HG03060 (cell line): Measurements from ENCODE around the gene NRN1L.
"Not testable (repeated sequence)": the region's sequence is repeated elsewhere in the genome, so short reads cannot be mapped to it uniquely, and the experiment has no call there.

ENCODE experiments used
- ATAC-seq: cut with Tn5 transposase; IDR thresholded peaks from one replicate; pipeline ENCODE4 v1.9.1; 2021; ENCODE audit warnings: low read depth, moderate number of reproducible peaks; ENCODE audit not compliant: unreplicated experiment

NRN1L gene

DNA sequence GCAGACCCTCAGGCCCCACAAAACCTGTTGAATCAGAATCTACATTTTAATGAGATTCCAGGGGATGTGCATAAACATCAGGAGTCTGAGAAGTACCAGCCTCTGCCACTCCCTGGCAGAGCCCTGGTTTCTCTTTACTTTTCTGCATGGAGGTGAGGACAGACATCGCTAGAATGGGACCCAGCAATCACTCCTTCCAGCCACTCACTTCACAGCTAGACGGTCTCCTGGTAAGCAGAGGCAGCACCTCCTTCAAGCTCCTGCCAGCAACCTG is 30.7 kb downstream of the NRN1L start:
- not testable (repeated sequence) for ATAC-seq

DNA sequence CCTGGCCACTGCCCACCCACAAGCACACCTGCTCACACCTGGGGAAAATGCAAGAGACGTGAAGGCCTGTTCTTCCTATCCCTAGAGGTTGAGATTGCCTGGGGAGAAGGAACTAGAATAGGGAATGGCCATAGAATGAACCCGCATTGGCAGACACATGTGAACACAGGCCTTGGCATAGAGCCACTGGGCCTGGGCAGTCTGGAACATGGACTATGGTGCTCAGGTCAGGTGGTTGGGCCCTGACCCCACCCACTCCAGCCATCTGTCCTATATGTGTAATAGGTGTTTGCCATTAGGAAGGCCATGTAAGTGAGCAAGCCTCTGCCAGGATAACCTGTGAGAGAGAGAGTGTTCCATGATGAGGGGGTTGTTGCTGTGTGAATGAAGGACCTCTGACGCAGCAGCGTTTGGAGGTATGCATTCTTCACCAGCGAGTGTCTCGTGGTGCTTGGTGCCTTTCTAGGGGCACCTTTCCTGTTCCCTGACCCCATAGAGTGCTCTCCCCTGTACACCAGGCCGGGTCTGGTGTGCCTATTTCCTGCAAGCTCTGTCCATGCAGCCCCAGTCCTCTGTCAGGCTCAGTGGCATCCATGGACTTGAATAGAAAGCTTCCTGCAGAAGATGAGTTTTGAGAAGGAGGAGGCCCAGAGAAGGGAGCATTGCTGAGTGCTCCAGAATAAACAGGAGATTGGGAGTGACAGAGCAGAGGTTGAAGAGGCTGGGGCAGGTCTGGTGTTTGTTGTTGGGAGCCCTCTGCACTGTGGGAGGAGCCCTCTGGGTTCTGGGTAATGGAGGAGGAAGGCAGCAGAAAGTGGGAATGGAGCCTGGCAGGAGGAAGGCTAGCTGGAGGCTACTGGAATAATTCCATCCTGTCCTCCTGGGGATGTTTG is 31.4 kb downstream of the NRN1L start:
- ATAC-seq, result no peak

DNA sequence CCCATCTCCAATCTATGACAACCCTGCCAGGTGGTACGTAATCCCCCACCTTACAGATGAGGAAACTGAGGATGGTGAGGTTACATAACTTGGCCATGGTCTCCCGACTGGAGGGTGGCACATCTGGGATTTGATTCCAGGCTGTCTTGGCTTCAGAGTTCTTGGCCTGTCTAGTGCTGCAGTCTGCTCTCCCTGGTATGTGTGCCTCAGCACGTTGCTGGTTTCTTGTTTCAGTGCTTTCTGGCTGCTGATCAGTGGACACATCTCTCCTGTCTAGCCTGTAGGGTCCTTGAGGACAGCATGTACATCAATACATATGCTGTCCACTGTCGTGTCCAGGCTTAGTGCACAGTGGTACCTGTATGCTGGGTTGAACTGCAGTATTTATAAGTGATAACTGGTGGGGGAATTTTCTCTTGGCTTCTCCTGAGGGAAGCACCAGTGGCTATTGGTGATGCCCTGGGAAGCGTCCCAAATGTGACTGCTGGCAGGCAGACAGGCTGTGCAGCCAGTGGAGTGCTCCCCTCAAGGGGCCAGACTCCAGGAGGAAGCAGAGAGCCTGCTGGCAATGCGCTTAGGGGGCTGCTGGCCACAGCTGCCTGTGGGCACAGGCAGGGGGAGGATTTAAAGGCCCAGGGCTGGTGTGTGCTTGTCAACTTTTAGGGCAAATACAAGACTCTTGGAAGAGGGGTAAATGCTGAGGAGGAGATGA is 32.6 kb downstream of the NRN1L start:
- no peak for ATAC-seq

DNA sequence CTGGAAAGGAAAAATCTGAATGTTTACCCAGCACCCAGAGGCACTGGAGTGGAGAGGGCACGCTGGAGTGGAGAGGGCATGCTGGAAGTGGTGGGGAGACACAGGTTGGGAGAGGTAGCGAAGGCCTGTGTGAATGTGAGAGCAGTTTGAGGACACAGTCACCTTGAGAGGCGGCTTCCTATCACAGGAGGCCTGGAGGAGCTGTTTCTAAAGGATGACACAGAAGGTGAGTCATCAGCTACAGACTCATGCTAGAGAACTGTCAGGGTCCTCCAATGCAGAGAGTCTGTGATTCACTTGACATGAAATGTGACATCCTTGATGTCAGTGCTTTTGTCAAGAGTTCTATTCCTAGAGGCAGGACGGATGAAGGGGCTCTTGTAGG is 33.2 kb downstream of the NRN1L start:
- no peak for ATAC-seq

DNA sequence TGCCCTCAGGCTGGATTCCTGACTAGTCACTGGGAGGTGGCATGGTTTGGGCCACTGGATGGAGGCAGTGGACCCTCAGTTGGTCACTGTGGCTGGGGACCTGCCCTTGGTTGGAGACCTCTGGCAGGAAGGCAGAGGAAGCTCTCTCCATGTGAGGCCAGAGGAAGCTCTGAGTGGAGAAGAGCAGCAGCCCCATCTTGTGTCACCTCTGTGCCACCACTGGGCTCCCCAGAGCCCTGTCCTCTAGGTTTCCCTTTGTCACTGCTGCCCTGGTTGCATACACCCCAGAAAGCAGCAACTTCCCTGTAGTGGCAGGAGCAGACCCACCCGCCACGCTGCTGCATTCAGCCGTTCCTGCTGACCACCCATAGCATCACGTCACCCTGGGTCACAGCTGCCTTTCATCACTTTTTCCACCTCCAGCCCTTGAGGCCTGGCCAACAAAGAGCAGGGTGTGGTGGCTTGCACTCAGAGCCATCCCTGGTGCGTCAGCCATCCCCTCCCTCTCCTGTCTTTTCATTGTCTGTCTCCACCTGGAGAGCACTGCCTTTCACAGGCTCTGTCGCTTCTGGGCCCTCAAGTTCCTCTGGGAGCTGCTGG is 35.0 kb downstream of the NRN1L start:
- ATAC-seq, result no peak

DNA sequence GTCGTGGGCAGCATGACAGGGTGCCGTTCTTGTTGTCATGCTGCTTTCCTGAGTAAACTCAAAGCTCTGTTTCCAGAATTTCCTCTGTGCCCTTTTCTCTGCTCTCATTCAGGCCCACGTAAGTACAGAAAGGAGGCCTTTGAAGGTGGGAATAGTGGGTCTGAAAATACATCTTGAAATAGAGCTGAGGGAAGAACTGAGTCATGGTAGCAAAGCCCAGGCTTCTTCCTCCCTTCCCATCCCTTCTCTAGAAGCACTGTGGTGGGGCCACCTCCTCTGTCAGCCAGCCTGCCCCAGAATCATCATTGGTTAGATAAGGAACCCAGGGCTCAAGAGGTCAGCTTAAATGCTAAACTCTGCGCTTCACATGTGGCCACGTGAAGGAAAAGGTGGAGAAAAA is 37.5 kb downstream of the NRN1L start:
- ATAC-seq, result no peak

DNA sequence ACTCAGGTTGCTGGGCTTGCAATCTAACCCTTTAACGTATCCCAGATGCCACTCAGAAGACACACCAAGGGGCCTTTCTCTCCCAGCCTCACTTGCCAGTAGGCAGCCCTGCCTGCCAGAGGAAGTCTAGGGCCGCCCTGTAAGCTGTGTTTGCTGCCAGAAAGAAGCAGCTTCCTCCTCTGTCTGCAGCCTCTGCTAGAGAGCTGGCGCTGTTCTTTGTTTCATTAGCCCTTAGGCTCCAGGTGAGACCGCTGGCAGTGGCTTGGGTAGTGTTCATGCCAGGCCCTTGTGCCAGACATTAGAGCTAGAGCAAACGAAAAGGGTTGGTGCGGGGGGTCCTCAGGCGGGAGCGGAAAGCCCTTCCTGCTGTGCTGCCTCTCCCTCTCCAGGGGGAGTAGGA is 38.1 kb downstream of the NRN1L start:
- ATAC-seq, result no peak

DNA sequence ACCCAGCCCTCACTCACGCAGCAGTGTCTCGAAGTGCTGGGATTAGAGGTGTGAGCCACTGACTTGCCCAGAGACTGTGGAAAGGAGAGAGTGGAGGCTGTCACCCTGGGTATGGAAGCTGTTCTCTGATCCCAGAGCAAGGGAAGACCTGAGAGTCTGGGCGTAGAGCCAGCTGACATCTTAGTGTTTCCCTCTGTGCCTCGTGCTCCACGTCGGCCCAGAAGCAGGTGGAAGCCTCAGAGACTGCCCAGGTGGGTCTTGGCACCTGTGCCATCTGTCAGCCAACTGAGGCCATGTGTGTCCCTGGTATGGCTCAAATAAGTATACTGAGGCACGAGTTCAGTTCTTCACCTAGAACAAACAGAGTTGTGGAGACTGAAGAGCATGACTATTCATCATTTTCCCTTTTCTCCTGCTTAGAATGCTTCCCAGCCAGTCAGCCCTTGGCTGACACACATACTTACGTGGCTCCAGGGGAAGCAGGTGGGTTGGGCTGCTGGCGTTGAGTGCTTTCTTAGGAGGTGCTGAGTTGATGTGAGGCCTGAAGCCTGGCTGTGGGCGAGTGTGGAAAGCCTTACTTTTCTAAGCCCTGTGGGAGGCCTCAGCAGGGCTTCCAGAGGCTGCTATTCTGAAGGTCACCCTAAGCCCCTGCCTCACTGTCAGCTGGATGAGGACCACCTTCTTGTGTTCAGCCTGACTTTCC is 38.9 kb downstream of the NRN1L start:
- no peak for ATAC-seq

DNA sequence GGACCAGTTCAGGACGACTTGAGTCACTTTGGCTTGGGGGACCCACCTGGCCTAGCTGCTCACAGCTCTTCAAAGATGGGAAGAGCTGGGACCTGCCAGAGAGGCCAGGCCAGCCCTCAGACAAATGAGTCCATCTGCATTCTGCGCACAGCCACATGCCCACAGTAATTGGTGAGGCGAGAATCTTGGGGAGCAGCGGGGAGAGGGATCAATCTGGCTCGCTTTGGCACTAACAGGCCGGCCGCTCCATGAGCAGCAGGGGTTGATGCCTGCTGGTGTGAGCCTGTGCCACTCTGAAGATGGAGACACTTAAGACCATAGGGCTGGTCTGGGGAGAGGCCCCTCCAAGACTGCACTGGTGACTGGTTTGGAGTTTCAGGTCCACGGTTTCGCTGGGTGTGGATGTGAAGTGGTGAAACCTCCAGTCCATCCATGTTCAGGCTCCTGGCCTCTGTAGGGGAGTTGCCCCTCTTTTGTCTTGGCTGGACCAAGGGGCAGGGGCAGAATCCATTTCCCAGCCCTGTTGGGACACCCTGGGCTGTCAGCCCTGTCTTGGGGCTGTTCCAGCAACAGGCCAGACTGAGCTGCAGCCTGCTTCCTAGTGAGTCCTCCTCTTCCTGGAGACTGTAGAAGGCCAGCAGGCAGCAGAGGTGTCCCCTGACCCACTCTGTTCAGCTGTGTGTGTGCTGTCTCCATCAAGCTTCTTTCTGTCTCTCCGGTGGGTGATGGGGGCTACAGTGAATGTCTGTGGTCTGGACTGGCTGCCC is 39.6 kb downstream of the NRN1L start:
- no peak for ATAC-seq

DNA sequence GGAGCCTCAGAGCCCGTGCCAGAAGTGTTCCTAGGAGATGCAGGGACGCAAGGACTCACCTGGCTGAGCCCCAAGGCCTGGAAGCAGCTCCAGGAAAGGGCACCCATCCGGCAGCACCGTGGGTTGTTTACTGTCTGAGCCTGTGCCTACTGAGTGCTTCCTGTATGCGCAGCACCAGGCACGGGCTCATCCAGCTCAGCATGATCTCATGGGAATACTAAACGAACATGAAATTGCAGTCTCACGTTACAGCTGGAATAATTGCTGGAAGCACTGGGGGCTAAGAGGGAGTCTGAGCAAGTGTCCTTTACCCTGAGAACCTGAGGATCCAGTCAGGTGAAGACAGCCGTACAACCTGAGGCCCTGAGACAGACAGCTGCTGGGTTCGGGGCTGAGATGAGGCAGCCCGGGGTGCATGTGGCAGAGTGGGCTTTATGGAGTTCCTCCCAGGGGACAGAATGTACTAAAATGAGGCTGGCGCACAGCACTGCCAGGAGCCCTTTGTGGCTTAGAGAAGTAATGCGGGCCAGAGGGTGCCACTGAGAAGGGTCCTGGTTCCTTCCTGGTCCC is 41.6 kb downstream of the NRN1L start:
- no peak for ATAC-seq

DNA sequence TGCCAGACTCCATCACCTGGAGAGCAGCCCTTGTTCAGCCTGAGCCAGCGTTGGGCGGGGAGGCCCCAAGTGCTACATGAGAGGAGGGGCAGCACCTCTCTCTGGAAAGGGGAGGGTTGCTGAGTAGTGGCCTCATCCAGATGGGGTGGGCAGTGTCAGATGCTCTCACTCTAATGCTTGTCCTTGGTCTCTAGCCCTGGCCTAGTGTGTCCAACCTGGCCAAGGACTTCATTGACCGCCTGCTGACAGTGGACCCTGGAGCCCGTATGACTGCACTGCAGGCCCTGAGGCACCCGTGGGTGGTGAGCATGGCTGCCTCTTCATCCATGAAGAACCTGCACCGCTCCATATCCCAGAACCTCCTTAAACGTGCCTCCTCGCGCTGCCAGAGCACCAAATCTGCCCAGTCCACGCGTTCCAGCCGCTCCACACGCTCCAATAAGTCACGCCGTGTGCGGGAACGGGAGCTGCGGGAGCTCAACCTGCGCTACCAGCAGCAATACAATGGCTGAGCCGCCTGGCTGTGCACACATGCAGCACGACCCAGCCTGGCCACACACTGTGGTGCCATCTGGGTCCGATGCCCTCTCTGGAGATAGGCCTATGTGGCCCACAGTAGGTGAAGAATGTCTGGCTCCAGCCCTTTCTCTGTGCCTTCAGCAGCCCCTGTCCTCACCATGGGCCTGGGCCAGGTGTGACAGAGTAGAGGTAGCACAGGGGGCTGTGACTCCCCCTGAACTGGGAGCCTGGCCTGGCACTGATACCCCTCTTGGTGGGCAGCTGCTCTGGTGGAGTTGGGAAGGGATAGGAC is 42.7 kb downstream of the NRN1L start:
- no peak for ATAC-seq

DNA sequence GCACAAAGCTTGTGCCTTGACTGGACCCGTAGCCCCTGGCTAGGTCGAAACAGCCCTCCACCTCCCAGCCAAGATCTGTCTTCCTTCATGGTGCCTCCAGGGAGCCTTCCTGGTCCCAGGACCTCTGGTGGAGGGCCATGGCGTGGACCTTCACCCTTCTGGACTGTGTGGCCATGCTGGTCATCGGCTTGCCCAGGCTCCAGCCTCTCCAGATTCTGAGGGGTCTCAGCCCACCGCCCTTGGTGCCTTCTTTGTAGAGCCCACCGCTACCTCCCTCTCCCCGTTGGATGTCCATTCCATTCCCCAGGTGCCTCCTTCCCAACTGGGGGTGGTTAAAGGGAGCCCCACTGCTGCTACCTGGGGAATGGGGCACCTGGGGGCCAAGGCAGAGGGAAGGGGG is 43.5 kb downstream of the NRN1L start:
- no peak for ATAC-seq

DNA sequence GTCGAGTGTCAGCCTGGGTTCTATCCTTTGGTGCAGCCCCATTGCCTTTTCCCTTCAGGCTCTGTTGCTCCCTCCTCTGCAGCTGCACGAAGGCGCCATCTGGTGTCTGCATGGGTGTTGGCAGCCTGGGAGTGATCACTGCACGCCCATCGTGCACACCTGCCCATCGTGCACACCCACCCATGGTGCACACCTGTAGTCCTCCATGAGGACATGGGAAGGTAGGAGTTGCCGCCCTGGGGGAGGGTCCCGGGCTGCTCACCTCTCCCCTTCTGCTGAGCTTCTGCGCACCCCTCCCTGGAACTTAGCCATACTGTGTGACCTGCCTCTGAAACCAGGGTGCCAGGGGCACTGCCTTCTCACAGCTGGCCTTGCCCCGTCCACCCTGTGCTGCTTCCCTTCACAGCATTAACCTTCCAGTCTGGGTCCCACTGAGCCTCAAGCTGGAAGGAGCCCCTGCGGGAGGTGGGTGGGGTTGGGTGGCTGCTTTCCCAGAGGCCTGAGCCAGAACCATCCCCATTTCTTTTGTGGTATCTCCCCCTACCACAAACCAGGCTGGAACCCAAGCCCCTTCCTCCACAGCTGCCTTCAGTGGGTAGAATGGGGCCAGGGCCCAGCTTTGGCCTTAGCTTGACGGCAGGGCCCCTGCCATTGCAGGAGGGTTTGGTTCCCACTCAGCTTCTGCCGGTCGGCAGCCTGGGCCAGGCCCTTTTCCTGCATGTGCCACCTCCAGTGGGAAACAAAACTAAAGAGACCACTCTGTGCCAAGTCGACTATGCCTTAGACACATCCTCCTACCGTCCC is 44.1 kb downstream of the NRN1L start:
- no peak for ATAC-seq

DNA sequence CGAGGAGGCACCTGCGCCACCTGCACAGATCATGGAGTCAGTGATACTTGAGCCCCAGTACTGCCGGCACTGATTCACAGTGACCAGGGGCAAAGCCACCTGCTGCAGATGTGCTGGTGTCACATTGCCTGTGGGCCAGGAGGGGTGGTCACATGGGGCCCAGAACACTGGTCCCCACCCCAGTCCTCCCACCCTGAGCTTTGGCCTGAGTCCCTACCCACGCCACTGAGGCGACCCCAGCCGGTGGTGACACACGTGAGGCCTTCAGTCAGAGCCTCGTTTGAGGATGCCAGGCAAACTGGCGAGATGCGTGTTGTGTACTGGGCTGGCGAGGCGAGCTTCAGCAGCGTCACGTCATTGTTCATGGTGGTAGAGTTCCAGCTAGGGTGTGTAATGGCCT is 45.5 kb downstream of the NRN1L start:
- no peak for ATAC-seq

DNA sequence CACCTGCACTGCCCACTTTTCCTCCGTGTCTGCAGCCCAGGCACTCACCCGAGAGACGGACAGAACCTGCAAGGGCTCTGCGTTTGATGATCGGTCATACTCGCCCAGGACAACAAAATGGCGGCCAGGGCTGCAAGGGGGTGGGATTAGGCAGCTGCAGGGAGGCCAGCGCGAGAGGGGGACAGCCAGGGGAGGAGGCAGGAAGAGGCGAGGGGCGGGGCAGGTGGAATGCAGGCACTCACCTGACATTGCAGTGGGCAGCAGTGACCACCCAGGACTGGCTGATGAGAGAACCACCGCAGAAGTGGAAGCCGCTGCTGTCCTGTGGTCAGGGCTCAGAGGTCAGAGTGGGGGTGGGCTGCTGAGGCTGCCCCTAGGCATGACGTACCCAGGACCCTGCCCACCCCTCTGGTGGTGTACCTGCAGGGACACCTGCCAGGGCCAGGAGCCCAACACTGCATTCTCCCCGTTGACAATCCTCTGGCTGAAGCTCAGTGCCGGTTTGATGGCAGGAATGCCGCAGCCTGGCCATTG is 46.1 kb downstream of the NRN1L start:
- no peak for ATAC-seq

DNA sequence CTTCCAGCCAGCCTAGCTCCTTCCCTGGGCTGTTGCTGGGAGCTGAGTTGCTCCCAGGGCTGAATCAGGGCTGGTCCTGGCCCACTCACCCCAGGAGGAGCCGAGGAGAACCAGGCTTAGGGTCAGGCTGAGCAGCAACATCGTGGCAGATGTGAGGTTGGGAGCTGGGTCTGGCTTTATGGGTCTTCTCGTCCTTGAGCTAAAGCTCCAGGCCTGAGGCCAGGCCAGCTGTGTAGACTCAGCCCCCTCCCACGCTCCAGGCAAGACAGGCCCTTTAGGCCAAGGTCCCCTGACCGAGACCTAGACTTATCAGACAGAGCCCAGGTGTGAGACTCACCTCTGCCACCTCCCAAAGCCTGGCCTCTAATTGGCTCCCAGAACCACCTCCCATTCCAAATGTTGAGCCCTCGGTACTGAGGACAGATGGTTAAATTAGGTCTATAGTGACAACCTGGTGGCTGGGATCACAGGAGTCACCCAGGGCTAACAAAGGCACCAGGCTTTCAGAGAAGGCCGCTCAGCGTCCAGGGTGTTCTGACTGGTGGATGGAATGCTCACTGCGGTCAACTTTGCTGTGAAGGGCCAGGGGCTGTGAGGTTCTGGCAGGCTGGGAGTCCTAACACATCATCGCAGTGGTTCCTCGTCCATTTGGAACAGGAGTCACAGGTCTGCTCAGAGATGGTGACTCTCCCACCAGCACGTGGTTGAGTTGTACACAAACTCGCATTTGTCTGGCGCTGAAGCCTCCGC is 47.2 kb downstream of the NRN1L start, which contains the start of gene CTRL:
CTRL (minus strand) TSS at position 151 of the 750 bp plus-strand sequence; CDS start at position 141, 10 bp downstream.
- ATAC-seq, result no peak

DNA sequence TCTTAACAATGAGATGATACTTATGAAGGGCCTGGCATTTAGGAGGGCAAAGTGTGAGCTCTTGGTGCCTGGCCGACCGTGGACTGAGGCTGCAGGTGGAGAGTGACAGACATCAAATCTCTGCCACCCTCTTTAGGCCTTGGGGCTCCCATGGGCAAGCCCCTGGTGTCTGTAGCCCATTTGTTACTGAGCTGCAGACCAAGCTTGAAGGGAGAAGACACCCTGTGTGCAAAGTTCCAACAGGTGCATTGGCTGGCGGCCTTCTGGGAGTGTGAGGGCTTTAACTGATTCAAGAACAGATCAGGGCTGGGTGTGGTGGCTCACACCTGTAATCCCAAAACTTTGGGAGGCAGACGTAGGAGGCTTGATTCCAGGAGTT is 47.8 kb downstream of the NRN1L start:
- no peak for ATAC-seq
